GM12878 (cell line): ENCODE measurements around the gene PPARA. TPM values are rescaled to one million over a fixed set of nuclear protein-coding genes. Genes with fewer than 3 reads are reported as not detected.

Source experiments
- ATAC-seq: fragments of 200-7000 bp; cut with Tn5 transposase; 3 replicates; pipeline ENCODE4 v1.9.1; 2020; ENCODE audit warnings: mild to moderate bottlenecking, moderate library complexity
- BruUV-seq: library from RNA; stranded (reverse); fragments of 400-500 nt; replicated peaks from 2 replicates; lab custom pipeline; 2021; lab: Mats Ljungman, UMichigan
- CTCF ChIA-PET: fragments of 300-600 bp; sonication (Branson Sonifier 250); formaldehyde crosslinking; extraction: SDS; loops from one replicate; lab custom pipeline; 2021; ENCODE audit warnings: inconsistent platforms; lab: Yijun Ruan, JAX
- POLR2A ChIA-PET: fragments of 350-600 bp; formaldehyde crosslinking; extraction: SDS; loops from one replicate; lab custom pipeline; 2021; ENCODE audit warnings: inconsistent platforms; lab: Charles Lee
- RAD21 ChIA-PET: fragments of 300-600 bp; sonication (Branson Sonifier 250); formaldehyde crosslinking; loops from one replicate; lab custom pipeline; 2023; ENCODE audit warnings: antibody characterized with exemption; ENCODE audit not compliant: unreplicated experiment; lab: Charles Lee
- SMC1A ChIA-PET: fragments of 300-600 bp; sonication (Branson Sonifier 250); formaldehyde crosslinking; loops from one replicate; lab custom pipeline; 2023; ENCODE audit not compliant: unreplicated experiment, uncharacterized antibody; lab: Charles Lee
- DNase-seq: peaks from one replicate; pipeline ENCODE4 v3.0.0-alpha.2; 2011; ENCODE audit warnings: low read depth, low spot score
- FAIRE-seq: peaks from 3 replicates; lab custom pipeline; 2011; peaks lifted over from hg19 to GRCh38; lab: Jason Lieb, UNC
- H2AFZ ChIP-seq: 2 replicates; pipeline ENCODE4 v1.6.0; 2011; ENCODE audit warnings: low read depth, low read length, control low read depth; ENCODE audit not compliant: control insufficient read depth
- H3K27ac ChIP-seq: 2 replicates; pipeline ENCODE4 v1.5.1; 2011; ENCODE audit warnings: control low read depth; ENCODE audit not compliant: control insufficient read depth, insufficient read depth
- H3K27me3 ChIP-seq, 2 experiments: replicated peaks in 1 of 2; 2 replicates each; pipeline versions ENCODE4 v1.6.0 to v1.6.1; 2011; ENCODE audit warnings: low read length in 1 of 2; ENCODE audit not compliant: control insufficient read depth in 2 of 2, insufficient read depth in 2 of 2
- H3K36me3 ChIP-seq, 2 experiments: 2 replicates each; pipeline ENCODE4 v1.5.1; 2011; ENCODE audit warnings: low read length in 1 of 2; ENCODE audit not compliant: control insufficient read depth in 2 of 2, insufficient read depth in 2 of 2
- H3K4me1 ChIP-seq: 2 replicates; pipeline ENCODE4 v1.6.1; 2011; ENCODE audit warnings: mild to moderate bottlenecking, low read length, moderate library complexity, mixed read lengths; ENCODE audit not compliant: control insufficient read depth, insufficient read depth
- H3K4me2 ChIP-seq: 2 replicates; pipeline ENCODE4 v1.6.0; 2011; ENCODE audit warnings: control low read depth; ENCODE audit not compliant: control insufficient read depth, insufficient read depth
- H3K4me3 ChIP-seq: fragments of 200-600 bp; sonication (generic); 2 replicates; pipeline ENCODE4 v1.5.1; 2016
- H3K79me2 ChIP-seq: 2 replicates; pipeline ENCODE4 v1.6.0; 2011; ENCODE audit warnings: low read length; ENCODE audit not compliant: control insufficient read depth, insufficient read depth
- H3K9ac ChIP-seq: 2 replicates; pipeline ENCODE4 v1.8.0; 2011; ENCODE audit warnings: low read length, control low read depth, mixed read lengths; ENCODE audit not compliant: control insufficient read depth, insufficient read depth
- H3K9me3 ChIP-seq: replicated peaks from 3 replicates; pipeline ENCODE4 v1.5.1; 2011; ENCODE audit warnings: mild to moderate bottlenecking, low read length; ENCODE audit not compliant: control insufficient read depth, insufficient read depth
- H4K20me1 ChIP-seq: 2 replicates; pipeline ENCODE4 v1.6.0; 2011; ENCODE audit not compliant: control insufficient read depth, insufficient read depth
- ATF7 ChIP-seq: fragments of 450-650 bp; IDR thresholded peaks from 2 replicates; pipeline ENCODE4 v1.6.1; 2016; ENCODE audit warnings: low read depth, mild to moderate bottlenecking
- BCL11A ChIP-seq: IDR thresholded peaks from 2 replicates; pipeline ENCODE4 v1.6.1; 2011; ENCODE audit warnings: low read depth, low read length
- BCL3 ChIP-seq: IDR thresholded peaks from 2 replicates; pipeline ENCODE4 v1.6.1; 2011; ENCODE audit warnings: borderline replicate concordance, low read depth, mild to moderate bottlenecking, moderate library complexity, low read length; ENCODE audit not compliant: insufficient read depth, poor library complexity, severe bottlenecking
- BRCA1 ChIP-seq: IDR thresholded peaks from 2 replicates; pipeline ENCODE4 v1.6.1; 2011; ENCODE audit warnings: low read depth, low read length, improper control_type of control experiment
- EZH2 ChIP-seq: IDR thresholded peaks from 2 replicates; pipeline ENCODE4 v1.6.1; 2012; ENCODE audit warnings: low read depth, mild to moderate bottlenecking, control low read depth, inconsistent platforms, low read length, borderline replicate concordance; ENCODE audit not compliant: control insufficient read depth
- IRF3 ChIP-seq: fragments of 450-650 bp; IDR thresholded peaks from 2 replicates; pipeline ENCODE4 v1.6.1; 2014; ENCODE audit warnings: mild to moderate bottlenecking
- NBN ChIP-seq: fragments of 450-650 bp; IDR thresholded peaks from 2 replicates; pipeline ENCODE4 v1.6.1; 2016
- PAX5 ChIP-seq: IDR thresholded peaks from 2 replicates; pipeline ENCODE4 v1.6.1; 2011; ENCODE audit warnings: low read depth, low read length, borderline replicate concordance
- RB1 ChIP-seq: fragments of 450-650 bp; formaldehyde crosslinking; IDR thresholded peaks from 2 replicates; pipeline ENCODE4 v1.6.1; 2017; ENCODE audit warnings: mild to moderate bottlenecking, borderline replicate concordance
- SMAD1 ChIP-seq: fragments of 450-650 bp; IDR thresholded peaks from 2 replicates; pipeline ENCODE4 v1.6.1; 2018; ENCODE audit warnings: mild to moderate bottlenecking, low read depth; ENCODE audit not compliant: partially characterized antibody
- SREBF1 ChIP-seq: IDR thresholded peaks from 2 replicates; pipeline ENCODE4 v1.6.1; 2012; ENCODE audit warnings: mild to moderate bottlenecking, low read length
- TCF12 ChIP-seq: IDR thresholded peaks from 2 replicates; pipeline ENCODE4 v1.6.1; 2011; ENCODE audit warnings: low read depth, mild to moderate bottlenecking, low read length
- USF2 ChIP-seq: IDR thresholded peaks from 2 replicates; pipeline ENCODE4 v1.6.1; 2011; ENCODE audit warnings: low read depth, low read length, improper control_type of control experiment, borderline replicate concordance
- WRNIP1 ChIP-seq: IDR thresholded peaks from 2 replicates; pipeline ENCODE4 v1.6.1; 2011; ENCODE audit warnings: low read depth, low read length, improper control_type of control experiment, borderline replicate concordance
- ZNF24 ChIP-seq: fragments of 450-650 bp; IDR thresholded peaks from 2 replicates; pipeline ENCODE4 v1.6.1; 2017; ENCODE audit warnings: antibody characterized with exemption, mild to moderate bottlenecking
- ZNF622 ChIP-seq: fragments of 450-650 bp; IDR thresholded peaks from 2 replicates; pipeline ENCODE4 v1.6.1; 2017; ENCODE audit warnings: mild to moderate bottlenecking, inconsistent platforms
- WGBS: methylation state at CpG from one replicate; pipeline ENCODE4 v1.1.6; 2016; ENCODE audit warnings: low lambda C conversion rate; ENCODE audit not compliant: insufficient replicate concordance, insufficient coverage; ENCODE audit errors: missing lambda C conversion rate; 5-methylcytosine and 5-hydroxymethylcytosine counted together
- in situ Hi-C: fragments of 300-500 bp; cut with MboI; formaldehyde crosslinking; loops from 9 replicates; pipeline ENCODE4 v1.14.3; 2018; ENCODE audit warnings: mixed read lengths
- intact Hi-C: fragments of 100-400 bp; cut with micrococcal nuclease; formaldehyde crosslinking; loops from one replicate; pipeline ENCODE4 v1.14.2; 2022; ENCODE audit not compliant: unreplicated experiment
- polyA plus RNA-seq, 11 experiments: library from polyadenylated mRNA; depleted of rRNA in 4 of 11; unstranded in 6 of 11; stranded (reverse) in 5 of 11; fragments of >200 nt; fragmentation: Nextera tagmentation in 4 of 11; fragmentation: Illumina TruSeq in 1 of 11; extraction: Ambion mirVana in 4 of 11; extraction: Trizol in 1 of 11; gene quantifications; 1 replicate in 1 of 11; 2 replicates in 10 of 11; pipeline versions ENCODE4 v1.2.1 to v1.2.3, GENCODE V29; 2011 to 2016; ENCODE audit warnings: inconsistent platforms in 2 of 11, missing spikeins in 2 of 11, low read depth in 1 of 11
- total RNA-seq, 4 experiments: library from RNA; depleted of rRNA in 3 of 4; stranded (reverse); fragments of >200 nt in 3 of 4; fragmentation: Illumina TruSeq in 1 of 4; extraction: Trizol in 1 of 4; gene quantifications; 2 replicates each; pipeline versions ENCODE4 v1.2.1 to v1.2.3, GENCODE V29; 2013 to 2021
- TF ChIP-seq, protein P1 (sequence below): IDR thresholded peaks from 2 replicates; pipeline ENCODE4 v1.6.1; 2012; ENCODE audit warnings: low read depth, low read length, improper control_type of control experiment

The PPARA gene
- total and polyA plus RNA-seq, 10 of the 15 experiments (the other 5 are each of a cell fraction or from before 2014, with no cell fraction given) = 0.72 to 10.4 (median 4.6) TPM

GRCh38 chr22:46117206-46118199 is 32.8 kb upstream of the PPARA start (continued):
- TF ChIP-seq BCL3 (no peak), ATF7 (no peak), BCL11A (no peak), BRCA1 (no peak), ZNF622 (no peak), RB1 (no peak), NBN (no peak), EZH2 (no peak)

GRCh38 chr22:46119093-46119728 is 31.1 kb upstream of the PPARA start:
- Histone ChIP-seq H3K4me2 (no peak overlapping the region), H3K36me3 (no peaks in the 10 kb centered on the region), H3K9me3 (no peaks in the 10 kb centered on the region), H3K9ac (no peak overlapping the region), H3K27me3 (no peaks in the 10 kb centered on the region; a peak in 1 of 4 replicates), H4K20me1 (no peaks in the 10 kb centered on the region; the same call in 1 of the 2 replicates), H2AFZ (no peak overlapping the region), H3K27ac (no peak overlapping the region), H3K4me3 (no peak overlapping the region), H3K4me1 (no peaks in the 10 kb centered on the region), H3K79me2 (no peaks in the 10 kb centered on the region)
- RAD21 ChIA-PET = interaction anchor here (1.1 kb wide), 1 partner anchor 113 kb away, joined by 3 read pairs; no protein-coding TSS in a partner anchor
- ATAC-seq = no peak
- BruUV-seq = no TSS peak
- DNase-seq = no peak
- SMC1A ChIA-PET = interaction anchor here (1.2 kb wide), 1 partner anchor 113 kb away, joined by 3 read pairs; no protein-coding TSS in a partner anchor
- POLR2A ChIA-PET = interaction anchor here (0.6 kb wide), 1 partner anchor 364 kb away, joined by 3 read pairs; no protein-coding TSS in a partner anchor
- intact Hi-C loops (no loop called here), in situ Hi-C loops (loop anchor here (5.0 kb wide), 1 partner anchor 107 kb away; no protein-coding TSS in a partner anchor)
- 39% methylated on average over 12 of the region's 12 CpGs for WGBS
- CTCF ChIA-PET = interaction anchor here (7.4 kb wide), 1 partner anchor 112 kb away, joined by 109 read pairs; no protein-coding TSS in a partner anchor
- no peak for FAIRE-seq
- no peak for TF ChIP-seq WRNIP1
- TF ChIP-seq ZNF24 = no peak
- TF ChIP-seq SREBF1 = no peak
- no peak for TF ChIP-seq USF2
- TF ChIP-seq PAX5 = no peak
- no peak for TF ChIP-seq RB1
- no peak for TF ChIP-seq IRF3
- TF ChIP-seq, protein P1, sequence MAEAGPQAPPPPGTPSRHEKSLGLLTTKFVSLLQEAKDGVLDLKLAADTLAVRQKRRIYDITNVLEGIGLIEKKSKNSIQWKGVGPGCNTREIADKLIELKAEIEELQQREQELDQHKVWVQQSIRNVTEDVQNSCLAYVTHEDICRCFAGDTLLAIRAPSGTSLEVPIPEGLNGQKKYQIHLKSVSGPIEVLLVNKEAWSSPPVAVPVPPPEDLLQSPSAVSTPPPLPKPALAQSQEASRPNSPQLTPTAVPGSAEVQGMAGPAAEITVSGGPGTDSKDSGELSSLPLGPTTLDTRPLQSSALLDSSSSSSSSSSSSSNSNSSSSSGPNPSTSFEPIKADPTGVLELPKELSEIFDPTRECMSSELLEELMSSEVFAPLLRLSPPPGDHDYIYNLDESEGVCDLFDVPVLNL = no peak
- TF ChIP-seq TCF12 = no peak
- no peak for TF ChIP-seq SMAD1
